ENCODE data around the gene IFT122.
"Not testable (repeated sequence)": the region's sequence is repeated elsewhere in the genome, so short reads cannot be mapped to it uniquely, and the experiment has no call there.

IFT122 gene

DNA sequence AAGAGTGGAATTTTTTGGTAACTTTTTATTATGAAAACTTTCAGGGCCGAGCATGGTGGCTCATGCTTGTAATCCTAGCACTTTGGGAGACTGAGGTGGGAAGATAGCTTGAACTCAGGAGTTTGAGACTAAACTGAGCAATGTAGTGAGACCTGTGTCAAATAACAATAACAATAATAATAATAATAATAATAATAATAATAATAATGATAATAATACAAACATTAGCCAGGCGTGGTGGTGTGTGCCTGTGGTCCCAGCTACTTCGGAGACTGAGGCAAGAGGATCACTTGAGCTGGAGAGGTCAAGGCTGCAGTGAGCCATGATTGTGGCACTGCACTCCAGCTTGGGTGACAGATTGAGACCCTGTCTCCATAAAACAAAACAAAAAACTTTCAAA is 105.9 kb downstream of the IFT122 start:
- not testable (repeated sequence) for FAIRE-seq

DNA sequence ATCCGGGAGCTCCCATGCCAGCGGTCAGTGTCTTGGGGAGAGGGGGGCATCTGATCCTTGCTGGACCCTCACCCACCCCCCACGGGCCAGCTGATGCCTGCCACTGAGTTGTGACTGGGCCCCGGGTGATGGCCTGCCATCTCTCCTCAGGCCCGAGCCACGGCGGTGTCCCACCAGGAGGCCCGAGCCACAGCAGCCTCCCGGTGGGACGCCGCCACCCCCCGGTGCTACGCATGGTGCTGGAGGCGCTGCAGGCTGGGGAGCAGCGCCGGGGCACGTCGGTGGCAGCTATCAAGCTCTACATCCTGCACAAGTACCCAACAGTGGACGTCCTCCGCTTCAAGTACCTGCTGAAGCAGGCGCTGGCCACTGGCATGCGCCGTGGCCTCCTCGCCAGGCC is 107.2 kb downstream of the IFT122 start:
- no peak for FAIRE-seq

DNA sequence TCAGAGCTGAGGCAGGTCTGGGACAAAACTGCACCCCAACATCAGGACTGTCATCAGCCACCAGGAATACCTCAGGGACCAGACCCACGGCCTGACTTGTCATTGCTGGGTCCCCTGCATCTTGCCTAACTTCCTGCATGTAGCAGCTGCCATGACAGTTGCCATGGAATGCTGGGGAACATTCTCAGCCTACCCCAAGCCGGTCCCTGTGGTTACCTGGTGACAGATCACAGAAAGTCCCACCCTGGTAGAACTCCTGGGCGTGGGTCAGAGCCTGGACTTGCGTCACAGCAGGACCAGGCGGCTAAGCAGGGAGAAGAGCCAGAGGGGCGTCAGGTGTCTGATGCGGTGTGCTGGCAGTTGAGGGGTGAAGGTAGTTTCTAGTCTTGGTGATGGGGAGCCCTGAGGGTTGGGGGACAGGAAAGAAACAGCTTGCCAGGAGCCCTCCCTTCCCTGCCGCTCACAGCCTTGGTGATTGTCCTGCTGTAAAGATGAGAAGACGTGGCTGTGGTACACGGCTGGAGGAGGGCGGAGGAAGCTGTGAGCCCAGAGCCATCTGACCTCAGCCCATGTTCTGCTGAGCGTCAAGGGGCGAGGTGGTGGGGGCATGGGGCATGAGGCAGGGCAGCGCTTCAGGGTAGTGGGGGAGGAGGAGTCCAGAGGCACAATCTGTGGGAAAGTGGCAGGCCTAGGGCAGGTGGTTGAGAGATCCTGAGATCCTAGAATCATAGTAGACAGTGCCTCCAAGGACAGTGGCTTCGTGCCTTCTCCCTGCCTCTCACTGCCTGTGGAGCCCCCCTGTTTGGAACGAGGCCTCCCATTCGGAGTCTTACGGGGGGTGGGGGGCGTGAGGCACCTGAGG is 108.3 kb downstream of the IFT122 start:
- no peak for FAIRE-seq

DNA sequence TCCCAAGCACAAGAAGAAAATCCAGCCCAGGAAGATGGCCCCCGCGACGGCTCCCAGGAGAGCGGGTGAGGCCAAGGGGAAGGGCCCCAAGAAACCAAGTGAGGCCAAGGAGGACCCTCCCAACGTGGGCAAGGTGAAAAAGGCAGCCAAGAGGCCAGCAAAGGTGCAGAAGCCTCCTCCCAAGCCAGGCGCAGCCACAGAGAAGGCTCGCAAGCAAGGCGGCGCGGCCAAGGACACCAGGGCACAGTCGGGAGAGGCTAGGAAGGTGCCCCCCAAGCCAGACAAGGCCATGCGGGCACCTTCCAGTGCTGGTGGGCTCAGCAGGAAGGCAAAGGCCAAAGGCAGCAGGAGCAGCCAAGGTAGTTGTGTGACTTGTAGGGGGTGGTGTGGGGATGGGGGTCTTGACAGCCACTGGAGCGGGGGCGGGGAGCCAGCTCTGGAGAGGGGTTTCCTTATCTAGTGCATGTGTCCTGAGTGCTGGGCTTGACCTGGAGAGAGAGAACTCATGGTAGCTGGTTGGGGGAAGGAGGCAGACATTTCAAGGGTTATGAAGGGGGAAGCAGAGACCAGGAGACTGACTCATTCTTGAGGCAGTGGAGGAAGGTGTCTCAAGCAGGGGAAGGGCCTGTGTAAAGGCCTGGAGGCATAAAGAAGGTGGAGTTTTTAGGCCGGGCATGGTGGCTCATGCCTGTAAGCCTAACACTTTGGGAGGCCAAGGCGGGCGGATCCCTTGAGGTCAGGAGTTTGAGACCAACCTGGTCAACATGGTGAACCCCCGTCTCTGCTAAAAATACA is 109.2 kb downstream of the IFT122 start:
- no peak for FAIRE-seq

DNA sequence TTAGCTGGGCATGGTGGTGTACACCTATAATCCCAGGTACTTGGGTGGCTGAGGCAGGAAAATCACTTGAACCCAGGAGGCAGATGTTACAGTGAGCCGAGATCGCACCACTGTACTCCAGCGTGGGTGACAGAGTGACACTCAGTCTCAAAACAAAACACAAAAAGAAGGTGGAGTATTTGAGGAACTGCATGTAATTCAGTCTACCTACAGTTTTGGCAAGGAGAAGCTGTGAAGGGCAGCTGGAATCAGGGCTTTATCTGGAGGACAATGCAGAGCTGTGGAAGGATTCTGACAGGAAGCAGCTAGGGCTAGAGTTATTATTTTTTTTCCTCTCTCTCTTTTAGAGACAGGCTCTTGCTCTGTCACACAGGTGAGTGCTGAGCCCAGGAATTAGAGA is 109.8 kb downstream of the IFT122 start:
- no peak for FAIRE-seq

DNA sequence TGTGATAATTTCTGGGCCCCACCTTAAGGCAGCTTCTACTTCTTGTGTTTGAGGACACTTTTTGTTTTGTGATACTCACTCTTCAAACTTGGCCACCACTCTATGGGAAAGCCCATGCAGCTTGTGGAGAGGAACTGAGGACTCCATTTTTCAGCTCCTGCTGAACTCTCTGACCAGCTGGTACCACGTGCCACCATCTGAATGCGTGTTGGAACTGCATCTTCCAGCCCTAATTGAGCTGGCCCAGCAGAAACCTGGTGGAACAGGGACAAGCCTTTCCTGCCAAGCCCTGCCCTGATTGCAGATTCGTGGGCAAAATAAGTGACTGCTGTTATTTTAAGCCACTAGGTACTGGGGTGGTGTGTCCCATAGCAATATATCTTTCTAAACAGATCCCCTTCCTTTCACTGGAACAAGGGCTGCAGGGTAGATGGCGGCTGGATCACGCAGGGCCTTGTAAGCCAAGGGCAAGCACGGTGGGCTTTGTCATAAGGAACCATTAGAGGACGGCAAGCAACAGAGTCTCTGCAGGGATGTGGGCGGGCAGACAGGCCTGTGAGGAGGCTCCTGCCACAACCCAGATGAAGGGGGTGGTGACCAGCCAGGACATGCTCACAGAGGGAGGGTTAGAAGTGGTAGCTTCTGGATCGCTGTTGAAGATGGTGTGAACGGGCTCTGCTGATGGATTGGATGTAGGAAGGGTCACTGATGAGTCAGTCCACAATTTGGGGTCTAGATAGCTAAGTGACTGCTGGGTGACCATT is 112.4 kb downstream of the IFT122 start:
- FAIRE-seq, result no peak

DNA sequence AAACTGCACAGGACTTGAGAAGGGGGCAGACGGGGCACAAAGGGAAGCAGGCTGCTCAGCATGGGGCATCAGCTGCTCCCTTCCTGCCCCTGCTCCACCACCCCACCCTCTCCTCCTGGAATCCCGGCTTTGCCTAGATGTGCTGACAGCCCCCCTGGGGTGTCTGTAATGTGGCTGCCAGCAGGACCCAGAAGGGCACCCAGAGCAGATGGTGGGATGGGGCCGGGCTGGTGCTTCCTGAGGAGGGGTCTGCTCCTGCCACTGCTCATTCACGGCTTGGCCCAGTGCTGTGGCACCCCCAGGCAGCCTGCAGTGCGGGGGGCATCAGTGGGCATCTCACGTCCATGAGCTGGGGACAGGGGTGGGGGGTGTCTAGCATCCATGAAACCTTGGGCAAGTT is 113.1 kb downstream of the IFT122 start:
- FAIRE-seq, result no peak

DNA sequence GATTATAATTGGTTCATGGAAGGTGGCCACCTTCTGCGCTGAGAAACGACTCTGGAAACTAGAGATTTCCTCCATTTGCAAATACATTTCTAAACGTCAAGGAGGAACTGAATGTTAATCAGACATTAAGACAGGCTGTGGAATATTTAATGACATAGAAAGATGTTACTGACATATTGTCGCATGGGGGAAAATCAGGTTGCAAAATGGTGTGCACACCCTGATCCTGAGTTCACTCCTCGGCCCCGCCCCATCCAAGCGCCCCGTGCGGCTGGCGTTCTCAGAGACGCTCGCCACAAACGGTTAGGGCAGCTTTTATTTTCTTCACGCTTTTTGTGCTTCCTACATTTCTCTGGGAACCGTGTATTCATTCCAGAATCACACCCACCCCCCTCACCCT is 113.7 kb downstream of the IFT122 start:
- no peak for FAIRE-seq

DNA sequence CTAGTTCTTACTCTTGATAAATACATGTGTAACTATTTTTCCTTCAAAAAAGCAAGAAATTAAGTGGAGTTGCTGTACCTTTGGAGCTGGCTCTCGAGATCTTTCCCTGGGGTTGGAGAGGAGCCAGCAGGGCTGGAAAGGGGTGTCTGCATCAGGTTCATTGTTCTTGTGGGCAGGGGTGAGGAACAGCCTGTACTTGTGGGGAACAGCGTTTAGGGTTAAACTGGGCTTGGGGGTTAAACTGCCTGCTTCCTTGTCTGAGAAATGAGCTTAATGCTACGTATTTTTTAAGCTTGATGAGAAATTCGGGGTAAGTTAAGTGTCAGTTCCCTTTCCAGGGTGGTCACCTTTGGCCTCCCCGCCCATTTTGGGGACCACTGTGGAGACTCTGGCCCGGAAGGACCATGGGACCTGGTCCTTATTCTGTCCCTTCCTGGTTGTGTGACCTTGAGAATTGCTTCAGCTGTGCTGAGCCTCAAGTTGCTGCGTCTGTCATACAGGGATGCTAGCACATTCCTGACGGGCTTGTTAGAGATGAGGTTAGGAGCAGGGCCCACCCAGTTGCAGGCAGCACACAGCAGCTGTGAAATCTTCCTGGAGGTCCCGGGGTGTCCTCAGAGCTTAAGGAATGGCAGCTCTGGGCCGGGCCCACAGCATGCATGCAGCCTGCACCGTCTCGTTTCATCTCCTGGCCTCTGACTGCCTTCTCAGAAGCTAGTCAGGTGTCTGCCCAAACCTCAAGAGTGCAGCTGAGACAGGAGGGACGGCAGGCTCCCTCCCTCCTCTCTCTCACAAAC is 114.5 kb downstream of the IFT122 start:
- no peak for FAIRE-seq

DNA sequence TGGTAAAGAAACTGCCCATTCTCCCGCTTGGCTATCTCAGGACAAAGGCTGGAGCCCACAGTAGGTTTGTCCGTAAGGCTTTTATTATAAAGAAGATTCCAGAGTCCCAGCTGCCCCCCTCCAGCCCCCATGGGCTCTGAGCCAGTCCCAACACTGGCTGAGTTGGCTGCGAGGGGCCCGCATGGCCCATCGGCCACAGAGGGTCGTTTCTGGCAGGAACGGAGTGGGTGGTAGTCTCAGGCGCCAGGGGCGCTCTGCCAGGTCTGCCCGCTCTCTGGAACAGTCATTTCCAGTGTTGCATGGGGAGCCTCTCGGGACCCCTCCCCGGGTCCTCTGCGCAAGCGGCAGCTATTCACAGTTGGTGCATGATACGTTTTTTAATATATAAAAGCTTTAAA is 115.1 kb downstream of the IFT122 start:
- FAIRE-seq, result no peak

DNA sequence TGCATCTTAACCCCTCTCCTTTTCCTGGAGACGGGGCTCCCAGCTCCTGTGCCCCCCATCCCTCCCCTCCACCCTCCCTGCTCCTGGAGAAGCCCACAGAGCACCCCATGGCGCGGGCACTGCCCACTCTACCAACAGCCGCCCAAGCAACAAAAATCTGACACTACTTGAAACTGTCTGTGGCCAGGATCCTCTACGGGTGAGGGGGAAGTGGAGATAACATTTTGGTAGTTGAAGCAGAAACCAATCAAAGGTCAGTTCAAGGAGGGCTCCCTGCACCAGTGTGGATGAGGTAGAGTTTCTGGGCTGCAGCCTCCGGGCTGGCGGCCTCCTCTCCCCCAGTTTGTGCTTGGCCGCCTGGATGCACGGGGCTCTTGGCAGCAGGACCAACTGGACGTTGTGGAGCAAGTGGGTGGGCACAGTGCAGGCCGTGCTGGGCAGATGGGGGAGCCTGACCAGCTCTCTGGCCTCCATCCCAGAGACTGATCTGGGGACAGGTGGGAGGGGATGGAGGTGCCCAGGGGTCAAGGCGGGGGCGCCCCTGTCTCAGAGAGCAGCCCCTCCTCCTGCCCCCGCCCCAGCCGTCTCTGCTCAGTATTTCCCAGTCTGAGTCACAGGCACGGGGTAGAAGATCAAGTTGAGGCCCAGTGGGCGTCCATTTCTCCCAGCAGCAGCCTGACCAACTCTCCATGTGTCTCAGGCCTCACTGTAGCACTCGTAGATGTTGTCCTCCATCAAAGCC is 115.8 kb downstream of the IFT122 start:
- FAIRE-seq, result no peak

DNA sequence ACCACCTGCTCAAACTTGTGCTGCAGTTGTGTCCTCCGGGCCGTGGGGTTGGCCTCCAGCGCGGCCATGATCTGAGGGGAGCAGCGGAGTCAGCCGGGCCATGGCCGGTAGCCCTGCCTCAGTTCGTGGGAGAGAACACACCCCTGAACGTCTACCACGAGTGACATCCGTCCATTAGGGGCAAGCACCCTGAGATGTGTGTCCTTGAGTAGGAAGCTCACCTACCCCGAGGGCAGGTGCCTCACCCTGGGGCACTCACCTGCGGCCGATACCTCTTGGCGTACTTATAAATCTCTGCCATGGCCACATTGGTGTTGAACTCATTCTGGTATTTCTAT is 116.3 kb downstream of the IFT122 start:
- no peak for FAIRE-seq

DNA sequence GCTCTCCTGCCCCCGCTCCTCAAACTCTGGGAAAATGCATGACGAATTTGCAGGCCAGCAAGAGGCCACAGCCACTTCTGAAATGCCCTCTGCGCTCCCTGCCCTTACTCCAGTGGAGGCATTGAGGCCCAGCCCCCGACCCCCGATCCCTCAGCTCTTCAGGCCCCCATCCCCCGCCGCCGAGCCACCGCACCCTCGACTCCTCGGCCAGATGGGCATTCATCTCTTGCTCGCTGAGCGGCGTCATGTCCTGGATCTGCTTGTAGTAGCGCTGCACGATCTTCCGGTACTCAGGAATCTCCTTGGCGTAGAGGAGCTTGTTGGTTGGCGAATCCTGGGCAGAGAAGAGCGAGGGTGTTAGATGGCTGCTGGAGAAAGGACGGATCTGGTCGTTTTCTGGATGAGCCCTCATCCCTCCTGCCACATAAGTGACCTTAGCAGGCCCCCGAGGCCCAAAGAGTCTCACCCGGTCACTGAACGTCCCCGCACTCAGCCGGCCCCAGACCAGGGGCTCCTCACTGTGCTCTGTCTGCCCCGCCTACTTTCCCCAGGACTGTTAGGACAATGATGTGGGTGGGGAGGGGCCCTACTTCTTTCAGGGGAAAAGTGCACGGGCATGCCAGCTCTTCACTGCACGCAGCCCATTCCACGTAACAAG is 117.0 kb downstream of the IFT122 start:
- FAIRE-seq, result no peak

DNA sequence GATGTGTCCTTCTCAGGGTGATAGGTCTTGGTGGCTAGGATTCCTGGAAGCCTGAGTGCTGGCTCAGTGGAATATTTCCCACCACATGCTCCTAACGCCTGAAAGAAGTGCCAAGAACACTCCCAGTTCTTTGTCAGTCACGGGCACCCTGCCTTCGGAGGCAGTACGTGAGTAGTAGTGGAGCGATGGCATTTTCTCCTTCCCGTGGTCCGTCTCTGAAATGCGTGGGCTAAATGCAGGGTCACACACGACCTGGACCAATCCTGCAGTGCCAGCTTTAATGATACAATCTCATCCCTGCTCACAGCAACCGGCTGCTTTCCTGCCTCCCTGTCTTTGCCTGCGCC is 117.5 kb downstream of the IFT122 start:
- FAIRE-seq, result no peak

DNA sequence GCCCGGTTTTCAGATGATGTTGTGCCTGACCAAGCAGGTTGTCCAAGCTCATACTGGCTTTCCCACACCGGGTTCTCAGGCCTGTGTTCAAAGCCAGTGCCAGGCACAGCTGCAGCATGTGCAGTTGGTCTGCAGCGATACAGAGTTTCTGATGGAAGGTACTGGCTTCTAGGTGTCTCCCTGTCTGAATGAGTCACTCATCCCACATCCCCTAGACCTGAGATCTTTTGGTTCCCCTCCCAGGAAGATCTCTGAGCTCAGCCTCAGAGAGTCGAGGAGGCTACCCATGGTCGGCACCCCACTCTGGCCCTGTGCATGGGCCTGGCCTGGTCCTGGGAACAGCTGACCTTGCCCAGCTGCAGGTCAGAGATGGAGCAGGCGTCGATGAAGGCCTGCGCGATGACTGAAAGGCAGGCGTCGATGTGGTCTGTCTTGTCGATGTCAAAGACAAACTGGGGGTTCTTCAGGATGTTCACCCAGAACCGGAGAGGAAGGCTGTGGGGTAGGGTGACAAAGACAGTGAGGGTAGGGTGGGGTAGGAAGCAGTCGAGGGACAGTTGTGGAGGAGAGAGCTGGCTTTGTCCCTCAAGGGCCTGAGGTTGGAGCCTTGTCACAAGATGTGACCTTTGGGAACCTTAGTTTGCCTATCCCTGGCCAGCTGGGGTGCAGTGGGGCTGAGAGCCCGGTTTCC is 118.2 kb downstream of the IFT122 start:
- no peak for FAIRE-seq

DNA sequence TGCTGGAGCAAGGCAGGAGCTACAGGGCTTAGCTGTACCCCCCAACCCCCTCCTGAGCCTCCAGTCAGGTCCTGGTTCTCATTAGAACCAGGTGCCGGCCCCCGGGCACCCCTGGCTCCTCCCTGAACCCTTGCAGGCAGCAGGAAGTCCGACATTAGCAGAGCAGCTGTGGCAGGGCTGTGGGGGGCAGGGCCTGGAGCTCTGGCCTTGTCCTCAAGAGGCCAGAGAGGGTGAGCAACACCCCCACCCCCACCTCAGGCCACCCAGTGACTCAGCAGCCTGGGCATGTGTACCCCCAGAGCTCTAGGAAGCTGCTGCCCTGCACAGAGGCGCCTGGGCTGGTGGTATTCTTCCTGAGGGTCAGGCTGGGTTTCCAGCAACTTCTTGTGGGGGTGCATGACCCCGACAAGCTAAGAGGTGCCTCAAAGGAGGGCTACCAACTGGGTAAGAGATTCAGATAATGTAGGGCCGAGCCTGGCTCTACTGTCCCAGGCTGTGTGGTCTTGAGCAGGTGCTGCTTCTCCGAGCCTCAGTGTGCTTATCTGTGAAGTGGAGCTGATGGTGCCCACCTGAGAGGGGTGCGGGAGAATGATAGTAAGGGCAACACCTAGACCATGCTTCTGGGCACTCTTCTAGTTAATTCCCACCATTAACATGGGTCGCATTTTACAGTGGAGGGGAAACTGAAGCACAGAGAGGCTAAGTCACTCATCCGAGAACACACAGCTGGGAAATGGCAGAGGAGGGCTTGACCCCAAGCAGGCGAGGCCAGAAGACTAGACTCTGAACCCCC is 118.9 kb downstream of the IFT122 start:
- no peak for FAIRE-seq

DNA sequence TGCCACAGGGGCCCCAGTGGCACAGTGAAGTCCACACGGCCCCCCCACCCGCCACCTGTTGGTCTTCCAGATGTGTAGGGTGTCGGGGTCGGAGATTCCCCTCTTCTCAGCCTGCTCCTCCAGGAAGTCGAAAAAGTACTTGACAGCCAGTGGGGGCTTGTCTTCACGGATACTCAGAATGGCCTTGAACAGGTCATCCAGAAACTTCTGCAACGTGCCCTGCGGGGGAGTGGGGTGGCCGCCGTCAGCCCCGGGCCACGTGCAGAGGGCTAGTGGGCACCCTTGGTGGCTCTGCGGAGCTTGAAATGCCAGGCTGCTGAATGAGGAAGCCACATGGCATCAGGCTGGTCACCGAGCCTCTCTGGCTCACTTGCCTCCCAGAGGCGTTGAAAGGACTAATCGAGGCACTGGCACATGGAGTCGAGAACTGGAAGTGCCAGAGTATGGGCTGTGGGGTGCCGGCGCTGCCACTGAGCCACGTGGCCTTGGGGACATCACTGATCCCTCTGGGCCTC is 119.6 kb downstream of the IFT122 start:
- no peak for FAIRE-seq

DNA sequence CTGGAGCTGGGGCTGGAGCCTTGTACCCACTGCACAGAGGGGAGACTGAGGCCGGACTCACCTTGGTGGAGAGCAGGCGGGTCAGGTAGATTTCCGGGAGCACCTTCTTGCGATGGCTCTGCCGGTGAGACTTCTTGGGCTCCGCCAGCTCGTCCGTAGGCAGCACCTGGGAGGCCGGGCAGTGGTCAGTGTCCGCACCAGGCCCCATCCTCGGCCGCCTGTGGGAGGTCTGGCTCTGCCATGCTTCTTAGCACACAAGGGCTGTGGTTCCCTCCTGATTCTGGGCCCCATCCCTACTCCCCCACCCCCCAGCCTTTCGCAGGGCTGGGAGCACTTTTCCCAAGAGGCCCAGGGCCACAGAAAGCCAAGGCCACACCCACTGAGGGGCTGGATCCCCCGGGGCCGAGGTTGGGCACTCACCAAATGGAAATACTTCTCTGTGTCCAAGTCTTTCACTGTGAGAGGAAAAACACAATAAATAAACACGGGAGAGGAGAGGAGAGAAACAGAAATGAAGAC is 120.3 kb downstream of the IFT122 start:
- FAIRE-seq, result no peak

DNA sequence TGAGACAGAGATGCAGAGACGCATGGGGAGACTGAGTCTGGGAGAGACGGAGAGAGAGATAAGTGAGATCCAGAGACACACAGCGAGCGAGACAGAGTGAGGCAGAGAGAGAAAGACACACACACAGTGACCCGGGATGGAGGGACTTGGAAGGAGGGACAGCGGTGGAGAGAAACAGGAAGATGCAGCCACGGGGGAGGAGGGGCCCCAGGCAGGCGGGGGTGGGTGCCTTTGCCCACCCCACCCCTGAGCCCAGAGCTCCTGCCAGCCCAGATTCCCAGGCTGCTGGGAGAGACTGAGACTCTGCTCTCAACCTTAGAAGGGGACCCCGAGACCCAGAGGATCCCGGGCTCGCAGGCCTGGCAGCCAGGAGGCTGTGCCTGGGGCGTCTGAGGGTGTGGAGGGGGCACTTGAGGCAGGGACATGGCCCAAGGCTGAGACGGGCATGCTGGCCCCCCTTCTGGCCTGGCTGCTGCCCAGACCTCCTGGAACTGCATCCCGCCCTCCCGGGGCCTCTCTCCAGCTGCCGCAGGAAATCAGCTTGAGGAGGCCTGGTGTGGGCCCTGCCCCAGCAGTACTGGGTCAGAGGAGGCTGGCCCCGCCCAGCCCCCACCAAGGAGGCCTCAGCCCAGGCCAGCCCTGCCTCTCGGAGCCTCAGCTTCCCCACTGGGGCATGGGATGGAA is 121.0 kb downstream of the IFT122 start:
- no peak for FAIRE-seq
